ENCODE measurements around the gene ANGEL2.
"Not testable (repeated sequence)": the region's sequence is repeated elsewhere in the genome, so short reads cannot be mapped to it uniquely, and the experiment has no call there.

The ANGEL2 gene

GRCh38 chr1:213017447-213018273, 2.0 kb upstream of the ANGEL2 start:
- DNase-seq = no peak

- no peak for DNase-seq
Observed at GRCh38 chr1:213014642-213015041, 1.0 kb downstream of the ANGEL2 start.

GRCh38 chr1:213008564-213008963, 7.1 kb downstream of the ANGEL2 start:
- DNase-seq = no peak

GRCh38 chr1:213003256-213003655, 12.4 kb downstream of the ANGEL2 start:
- DNase-seq = no peak

GRCh38 chr1:212994926-212995325, 20.7 kb downstream of the ANGEL2 start:
- DNase-seq = no peak

GRCh38 chr1:212993960-212994359, 21.7 kb downstream of the ANGEL2 start:
- DNase-seq = not testable (repeated sequence)

GRCh38 chr1:212990276-212990675, 25.4 kb downstream of the ANGEL2 start:
- no peak for DNase-seq

GRCh38 chr1:212987702-212988322, 27.9 kb downstream of the ANGEL2 start:
- DNase-seq = no peak

- DNase-seq = no peak
Observed at GRCh38 chr1:212986551-212986950, 29.1 kb downstream of the ANGEL2 start.

GRCh38 chr1:212984522-212985291, 31.0 kb downstream of the ANGEL2 start:
- DNase-seq = no peak

- DNase-seq = no peak
Observed at GRCh38 chr1:212983482-212983881, 32.2 kb downstream of the ANGEL2 start.

GRCh38 chr1:212982430-212983152, 33.1 kb downstream of the ANGEL2 start:
- DNase-seq = peak; percentile 15

- no peak for DNase-seq
Observed at GRCh38 chr1:212981571-212982328, 33.9 kb downstream of the ANGEL2 start.

GRCh38 chr1:212981025-212981495, 34.6 kb downstream of the ANGEL2 start:
- peak; percentile 6 for DNase-seq

- no peak for DNase-seq
Observed at GRCh38 chr1:212980123-212980785, 35.4 kb downstream of the ANGEL2 start.

- DNase-seq = no peak
Observed at GRCh38 chr1:212979340-212980122, 36.1 kb downstream of the ANGEL2 start.

GRCh38 chr1:212977781-212978645, 37.7 kb downstream of the ANGEL2 start:
- no peak for DNase-seq

GRCh38 chr1:212976586-212976985, 39.1 kb downstream of the ANGEL2 start:
- no peak for DNase-seq

GRCh38 chr1:212975111-212975918, 40.4 kb downstream of the ANGEL2 start:
- no peak for DNase-seq
